Esophagus squamous epithelium (tissue), 5 donors: Measurements from ENCODE around the gene TMEM238. TPM values are rescaled to one million over a fixed set of nuclear protein-coding genes. Genes with fewer than 3 reads are reported as not detected.

Source experiments
- DNase-seq: peaks from one replicate; lab custom pipeline; 2025; lab: John Stamatoyannopoulos, UW
- H3K27ac ChIP-seq, 4 donors: fragments of 200-600 bp; sonication (generic); one replicate each; pipeline ENCODE4 v1.5.1; 2016 to 2019; ENCODE audit warnings: mild to moderate bottlenecking in 1 of 4
- H3K27me3 ChIP-seq, 4 donors: fragments of 200-600 bp; sonication (generic); 1 replicate in 3 of 4; 2 replicates in 1 of 4; pipeline versions ENCODE4 v1.5.1 to v1.6.0; 2017 to 2021; ENCODE audit warnings: antibody characterized with exemption in 1 of 4
- H3K36me3 ChIP-seq, 3 donors: fragments of 200-600 bp; sonication (generic); one replicate each; pipeline ENCODE4 v1.5.1; 2016 to 2019
- H3K4me1 ChIP-seq, 3 donors: fragments of 200-600 bp; sonication (generic); one replicate each; pipeline ENCODE4 v1.5.1; 2017 to 2019
- H3K4me3 ChIP-seq, 4 donors: fragments of 200-600 bp; sonication (generic); 1 replicate in 3 of 4; 2 replicates in 1 of 4; pipeline ENCODE4 v1.5.1; 2016 to 2019; ENCODE audit warnings: mild to moderate bottlenecking in 2 of 4, moderate library complexity in 1 of 4
- H3K9me3 ChIP-seq, 3 donors: fragments of 200-600 bp; sonication (generic); one replicate each; pipeline ENCODE4 v1.5.1; 2016 to 2019
- CTCF ChIP-seq, 6 experiments: fragments of 450-650 bp in 4 of 6; fragments of 200-600 bp in 2 of 6; sonication (generic) in 2 of 6; IDR thresholded peaks; one replicate each; pipeline ENCODE4 v1.5.1; 2016 to 2019; ENCODE audit warnings: antibody characterized with exemption in 6 of 6, mild to moderate bottlenecking in 4 of 6, moderate library complexity in 4 of 6
- POLR2A ChIP-seq, 4 donors: fragments of 450-650 bp; IDR thresholded peaks; one replicate each; pipeline ENCODE4 v1.6.1; 2017; ENCODE audit warnings: antibody characterized with exemption in 4 of 4, mild to moderate bottlenecking in 4 of 4, moderate library complexity in 3 of 4
- WGBS, 2 donors: methylation state at CpG; one replicate each; pipeline ENCODE4 v1.1.5; 2018; 5-methylcytosine and 5-hydroxymethylcytosine counted together
- intact Hi-C: fragments of 100-400 bp; cut with DNase I; formaldehyde crosslinking; loops from one replicate; pipeline ENCODE4 v1.15.0; 2022
- total RNA-seq, 4 donors: library from RNA; depleted of rRNA; stranded (reverse); fragments of >200 nt; gene quantifications; one replicate each; pipeline ENCODE4 v1.1.0, GENCODE V29; 2016
- donor health status: DM: yes; HTN: yes; CAD: no.

The TMEM238 gene
- total RNA-seq, 4 donors from 2014 or later: 11.9 to 41.8 (median 27.1) TPM

GRCh38 chr19:55358493-55358892 is 25.6 kb downstream of the TMEM238 start:
- no peak for DNase-seq
- no peaks in the 10 kb centered on the region for H3K9me3 ChIP-seq
- peaks cover 0 to 84% (median 2%) of the 10 kb centered on the region in 4 donors for H3K27me3 ChIP-seq
- intact Hi-C loops: no loop called here
- 75 to 86% methylated on average over 4 to 7 of the region's 19 CpGs for WGBS, 2 donors
- H3K4me3 ChIP-seq: no peak overlapping the region
- TF ChIP-seq POLR2A (IDR thresholded peaks at IDR 0.05): no peak
- H3K27ac ChIP-seq: no peak overlapping the region
- H3K4me1 ChIP-seq: peaks cover 15 to 24% (median 16%) of the 10 kb centered on the region in 3 donors
- H3K36me3 ChIP-seq: no peaks in the 10 kb centered on the region

- Histone ChIP-seq H3K27ac (peak overlapping the region in 2 of 4 donors; percentile 44 to 46), H3K4me1 (peaks cover 16 to 39% (median 22%) of the 10 kb centered on the region in 3 donors), H3K9me3 (no peaks in the 10 kb centered on the region), H3K4me3 (no peak overlapping the region), H3K27me3 (peaks cover 10 to 85% (median 20%) of the 10 kb centered on the region in 4 donors), H3K36me3 (no peaks in the 10 kb centered on the region)
- 13 to 30% methylated on average over 7 to 8 of the region's 13 CpGs for WGBS, 2 donors
- no peak for TF ChIP-seq POLR2A (IDR thresholded peaks at IDR 0.05)
- TF ChIP-seq CTCF (IDR thresholded peaks at IDR 0.05): no peak
- intact Hi-C loops: no loop called here
- no peak for DNase-seq
Measured at GRCh38 chr19:55355213-55355821, 28.8 kb downstream of the TMEM238 start.

GRCh38 chr19:55354698-55355212 is 29.3 kb downstream of the TMEM238 start, which contains the start of gene COX6B2:
TSS of gene COX6B2 (minus strand) at chr19:55354719. CDS start at chr19:55354521, 198 bp downstream.
- TF ChIP-seq POLR2A (IDR thresholded peaks at IDR 0.05): no peak
- TF ChIP-seq CTCF (IDR thresholded peaks at IDR 0.05): no peak
- DNase-seq: no peak
- H3K27ac ChIP-seq: peak within 1 kb of the TSS in 2 of 4 donors; percentile 44 to 46
- H3K27me3 ChIP-seq: peaks cover 10 to 89% (median 20%) of the 10 kb centered on the region in 4 donors
- peak within 1 kb of the TSS; percentile 18 to 67 (median 46) for H3K4me3 ChIP-seq
- no peaks in the 10 kb centered on the region for H3K36me3 ChIP-seq
- intact Hi-C loops: no loop called here
- no CpG with 5 or more reads among the region's 43 CpGs for WGBS, 2 donors
- H3K9me3 ChIP-seq: no peaks in the 10 kb centered on the region
- peaks cover 16 to 39% (median 22%) of the 10 kb centered on the region in 3 donors for H3K4me1 ChIP-seq

- TF ChIP-seq CTCF (IDR thresholded peaks at IDR 0.05): no peak
- no peak for TF ChIP-seq POLR2A (IDR thresholded peaks at IDR 0.05)
- intact Hi-C loops: no loop called here
- Histone ChIP-seq H3K36me3 (no peaks in the 10 kb centered on the region), H3K27me3 (peaks cover 10 to 89% (median 20%) of the 10 kb centered on the region in 4 donors), H3K9me3 (no peaks in the 10 kb centered on the region), H3K4me1 (peaks cover 16 to 39% (median 22%) of the 10 kb centered on the region in 3 donors), H3K27ac (peak overlapping the region in 1 of 4 donors; percentile 42), H3K4me3 (peak overlapping the region; percentile 18 to 67 (median 46))
- WGBS, 2 donors: 1 to 2% methylated on average over 18 to 28 of the region's 72 CpGs
- DNase-seq: no peak
Measured at GRCh38 chr19:55353803-55354697, 30.0 kb downstream of the TMEM238 start.

- DNase-seq: no peak
- H3K27me3 ChIP-seq: peaks cover 10 to 82% (median 20%) of the 10 kb centered on the region in 4 donors
Measured at GRCh38 chr19:55353356-55353802, 30.7 kb downstream of the TMEM238 start.

More at GRCh38 chr19:55353356-55353802, 30.7 kb downstream of the TMEM238 start:
- 4 to 8% methylated on average over 12 to 16 of the region's 24 CpGs for WGBS, 2 donors
- Histone ChIP-seq H3K27ac (no peak overlapping the region), H3K36me3 (no peaks in the 10 kb centered on the region), H3K9me3 (no peaks in the 10 kb centered on the region), H3K4me1 (peaks cover 16 to 39% (median 22%) of the 10 kb centered on the region in 3 donors), H3K4me3 (peak overlapping the region; percentile 18 to 67 (median 46))
- intact Hi-C loops: no loop called here
- TF ChIP-seq POLR2A (IDR thresholded peaks at IDR 0.05) (no peak), CTCF (IDR thresholded peaks at IDR 0.05) (no peak)
